HG03469 (cell line): ENCODE data around the gene ANGEL2.
"Not testable (repeated sequence)": the region's sequence is repeated elsewhere in the genome, so short reads cannot be mapped to it uniquely, and the experiment has no call there.

ENCODE experiments used
- ATAC-seq: cut with Tn5 transposase; IDR thresholded peaks from one replicate; pipeline ENCODE4 v1.9.1; 2021; ENCODE audit warnings: mild to moderate bottlenecking, moderate library complexity, moderate number of reproducible peaks; ENCODE audit not compliant: unreplicated experiment

The ANGEL2 gene, protein sequence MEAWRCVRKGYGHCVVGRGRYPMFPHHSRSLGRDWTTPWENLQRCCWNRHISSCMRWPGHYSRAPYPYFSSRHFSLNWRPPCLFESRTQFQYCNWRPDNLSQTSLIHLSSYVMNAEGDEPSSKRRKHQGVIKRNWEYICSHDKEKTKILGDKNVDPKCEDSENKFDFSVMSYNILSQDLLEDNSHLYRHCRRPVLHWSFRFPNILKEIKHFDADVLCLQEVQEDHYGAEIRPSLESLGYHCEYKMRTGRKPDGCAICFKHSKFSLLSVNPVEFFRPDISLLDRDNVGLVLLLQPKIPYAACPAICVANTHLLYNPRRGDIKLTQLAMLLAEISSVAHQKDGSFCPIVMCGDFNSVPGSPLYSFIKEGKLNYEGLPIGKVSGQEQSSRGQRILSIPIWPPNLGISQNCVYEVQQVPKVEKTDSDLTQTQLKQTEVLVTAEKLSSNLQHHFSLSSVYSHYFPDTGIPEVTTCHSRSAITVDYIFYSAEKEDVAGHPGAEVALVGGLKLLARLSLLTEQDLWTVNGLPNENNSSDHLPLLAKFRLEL

GRCh38 chr1:213015099-213016050 is at the start of gene ANGEL2:
Gene ANGEL2, minus strand, starts transcription at chr1:213015867. Its CDS starts 196 bp downstream, at chr1:213015671.
- peak; percentile 82 for ATAC-seq

GRCh38 chr1:213061263-213061662 is 45.6 kb upstream of the ANGEL2 start:
- no peak for ATAC-seq

DNA sequence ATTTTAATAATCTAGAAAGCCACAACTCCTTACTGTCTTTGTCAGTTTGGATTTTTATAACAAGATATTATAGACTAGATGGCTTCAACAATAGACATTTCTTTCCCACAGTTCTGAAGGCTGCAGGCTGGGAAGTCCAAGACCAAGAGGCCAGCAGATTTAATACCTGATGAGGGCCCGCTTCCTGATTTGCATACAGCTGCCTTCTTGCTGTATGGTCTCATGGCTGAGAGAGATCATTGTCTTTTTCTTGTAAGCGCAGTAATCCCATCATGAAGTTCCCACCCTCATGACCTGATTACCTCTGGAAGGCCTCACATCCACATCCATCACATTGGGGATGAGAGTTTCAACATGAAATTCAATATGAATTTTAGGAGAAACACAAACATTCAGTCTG is 45.2 kb upstream of the ANGEL2 start:
- no peak for ATAC-seq

- ATAC-seq = no peak
Observed at GRCh38 chr1:213057264-213058059, 41.8 kb upstream of the ANGEL2 start.

DNA sequence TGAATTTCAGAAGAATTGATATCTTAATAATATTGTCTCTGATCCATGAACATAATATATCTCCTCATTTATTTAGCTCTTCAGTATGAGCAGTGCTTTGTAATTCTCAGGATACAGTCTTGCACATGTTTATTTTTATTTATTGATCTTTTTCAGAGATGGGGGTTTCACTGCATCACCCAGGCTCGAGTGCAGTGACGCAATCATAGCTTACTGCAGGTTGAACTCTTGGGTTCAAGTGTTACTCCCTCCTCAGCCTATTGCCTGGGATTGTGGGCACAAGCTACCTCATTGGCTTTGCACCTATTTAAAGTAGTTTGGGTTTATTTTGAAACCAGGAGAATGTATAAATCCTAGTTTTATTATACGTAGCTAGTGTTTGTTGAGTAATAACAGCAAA is 40.1 kb upstream of the ANGEL2 start:
- no peak for ATAC-seq

DNA sequence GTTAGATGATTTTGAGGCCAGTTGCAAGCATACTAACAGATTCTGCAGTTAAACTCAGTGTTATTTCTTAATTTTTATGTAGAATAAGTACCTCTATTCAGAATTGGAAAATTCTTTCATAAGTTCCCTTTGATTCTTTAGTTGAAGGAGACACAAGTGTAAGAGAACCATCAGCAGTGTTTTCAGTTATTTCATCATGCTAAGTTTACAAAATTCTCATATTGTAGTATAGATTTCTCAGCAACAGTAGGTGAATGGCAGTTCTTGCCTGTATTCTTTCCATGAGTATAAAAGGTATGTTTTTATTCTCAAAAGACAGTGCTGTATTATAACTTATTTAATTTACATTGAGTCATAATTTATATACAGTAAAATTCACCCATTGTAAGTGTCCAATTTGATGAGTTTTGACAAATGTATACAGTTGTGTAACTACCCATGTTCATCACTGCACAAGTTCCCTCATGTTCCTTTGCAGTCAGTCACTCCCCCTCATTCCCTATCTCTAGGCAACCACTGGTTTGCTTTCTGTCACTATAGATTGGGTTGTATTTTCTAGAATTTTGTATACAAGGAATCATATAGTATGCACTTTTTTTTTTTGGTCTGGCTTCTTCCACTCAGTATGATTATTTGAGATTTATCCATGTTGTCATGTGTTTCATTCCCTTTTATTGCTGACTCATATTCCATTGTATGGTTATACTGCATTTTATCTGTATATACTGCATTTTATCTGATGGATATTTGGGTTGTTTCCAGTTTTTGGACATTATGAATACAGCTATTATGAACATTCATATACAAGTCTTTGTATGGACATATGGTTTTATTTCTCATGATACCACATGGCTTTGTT is 39.3 kb upstream of the ANGEL2 start:
- no peak for ATAC-seq

DNA sequence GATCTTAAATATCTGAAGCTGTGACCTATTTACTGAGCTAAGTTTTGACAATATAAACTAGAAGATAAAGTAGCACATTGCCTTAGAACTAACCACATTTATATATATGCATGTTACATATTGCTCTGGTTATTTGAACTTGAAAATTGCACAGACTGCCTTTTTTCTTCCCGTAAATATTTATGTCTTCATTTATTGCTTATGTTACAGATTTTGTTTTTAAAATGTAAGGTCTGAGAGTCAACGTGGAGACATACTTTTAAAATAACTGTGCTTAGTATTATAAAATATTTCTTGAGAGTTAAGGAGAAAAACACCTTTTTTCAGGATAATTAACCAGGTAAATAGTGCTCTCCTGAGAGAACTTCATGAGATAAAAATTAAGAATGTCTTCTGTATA is 38.5 kb upstream of the ANGEL2 start:
- ATAC-seq = no peak

DNA sequence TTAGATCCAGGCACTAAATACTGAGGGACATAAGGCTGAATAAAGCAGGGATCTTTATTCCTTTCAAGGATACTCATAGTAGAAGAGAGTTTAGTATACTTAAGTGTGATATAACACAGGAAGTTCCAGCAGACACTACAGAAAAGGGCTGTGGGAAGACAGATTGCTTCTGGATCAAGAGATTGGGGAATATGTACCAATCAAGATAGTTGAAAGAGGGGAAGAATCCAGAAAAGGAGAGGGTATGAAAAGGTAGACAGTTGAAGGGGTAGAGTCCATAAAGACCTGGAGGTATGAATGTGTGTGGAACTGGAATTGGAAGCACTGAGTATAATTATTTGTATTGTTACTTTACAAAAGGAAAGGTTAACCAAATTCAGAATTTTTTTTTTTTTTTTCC is 37.8 kb upstream of the ANGEL2 start:
- ATAC-seq = no peak

GRCh38 chr1:213051881-213052202 is 36.2 kb upstream of the ANGEL2 start:
- no peak for ATAC-seq

DNA sequence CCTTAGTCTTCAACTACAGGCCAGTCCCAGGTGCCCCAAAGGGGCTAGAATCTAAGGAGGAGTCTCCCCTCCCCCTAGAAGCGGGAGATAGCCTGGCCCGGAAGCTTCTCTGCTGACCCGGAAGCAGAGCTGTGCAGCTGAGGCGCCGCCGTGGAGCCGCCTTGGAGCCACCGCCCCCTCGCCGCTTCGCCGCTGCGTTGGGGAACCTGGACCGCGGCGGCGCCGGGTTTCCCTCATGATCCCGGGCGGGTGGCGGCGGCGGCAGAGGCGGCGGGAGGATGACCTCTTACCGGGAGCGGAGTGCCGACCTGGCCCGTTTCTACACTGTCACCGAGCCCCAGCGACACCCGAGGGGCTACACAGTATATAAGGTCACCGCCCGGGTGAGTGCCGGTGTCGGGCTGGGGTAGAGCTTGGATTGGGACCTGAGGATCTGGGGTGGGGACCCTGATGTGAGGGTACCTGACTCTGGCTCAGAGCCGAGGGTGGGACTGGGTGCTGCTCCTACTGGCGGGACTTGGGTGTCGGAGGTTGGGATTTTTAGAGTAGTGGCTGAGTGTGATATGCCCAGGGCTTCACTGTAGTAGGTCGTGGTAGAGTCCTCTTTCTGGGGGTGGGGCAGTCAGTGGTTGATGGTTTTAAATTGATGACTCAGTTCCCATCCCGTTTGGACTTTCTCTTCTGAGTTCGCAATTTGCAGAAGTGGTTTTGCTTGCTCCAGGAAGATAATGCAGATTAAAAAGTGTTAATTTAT is 35.6 kb upstream of the ANGEL2 start, which contains the start of gene RPS6KC1:
Gene RPS6KC1, plus strand, starts transcription at position 115 of the 754 bp plus-strand sequence. Its CDS starts 164 bp downstream, at position 279.
- peak; percentile 97 for ATAC-seq

- peak; percentile 10 for ATAC-seq
Observed at GRCh38 chr1:213050745-213051126, 35.1 kb upstream of the ANGEL2 start.

GRCh38 chr1:213049232-213049631 is 33.6 kb upstream of the ANGEL2 start:
- ATAC-seq = no peak

DNA sequence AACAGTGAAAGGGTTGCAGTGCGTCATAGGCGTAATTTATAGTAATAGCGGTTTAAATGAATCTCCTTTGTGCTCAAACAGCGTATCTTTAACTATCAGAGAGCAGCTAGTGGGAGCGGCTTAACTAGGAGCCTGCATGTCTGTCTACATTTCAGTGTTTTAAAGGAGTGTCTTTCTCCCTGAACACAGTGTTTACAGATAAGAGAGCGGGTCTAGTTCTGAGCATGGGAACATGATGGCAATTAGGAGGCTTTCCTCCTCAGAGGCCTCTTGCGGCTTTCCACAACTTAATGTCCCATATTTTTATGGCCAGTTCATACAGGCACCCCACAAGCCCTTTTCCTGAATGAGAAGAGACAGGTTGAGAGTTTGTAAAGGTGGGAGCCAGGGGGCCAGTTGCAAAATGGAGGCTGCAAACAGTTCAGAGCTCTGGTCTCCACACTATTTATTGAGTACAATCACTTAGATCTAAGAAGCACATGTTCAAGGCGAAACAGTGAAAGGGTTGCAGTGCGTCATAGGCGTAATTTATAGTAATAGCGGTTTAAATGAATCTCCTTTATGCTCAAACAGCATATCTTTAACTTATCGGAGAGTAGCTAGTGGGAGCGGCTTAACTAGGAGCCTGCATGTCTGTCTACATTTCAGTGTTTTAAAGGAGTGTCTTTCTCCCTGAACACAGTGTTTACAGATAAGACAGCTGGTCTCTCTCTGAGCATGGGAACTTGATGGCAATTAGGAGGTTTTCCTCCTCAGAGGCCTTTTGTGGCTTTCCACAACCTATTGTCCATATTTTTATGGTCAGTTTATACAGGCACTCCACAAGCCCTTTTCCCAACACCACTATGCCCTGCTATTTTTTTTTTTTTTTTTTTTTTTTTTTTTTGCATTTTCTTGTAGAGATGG is 29.9 kb upstream of the ANGEL2 start:
- ATAC-seq = not testable (repeated sequence)

DNA sequence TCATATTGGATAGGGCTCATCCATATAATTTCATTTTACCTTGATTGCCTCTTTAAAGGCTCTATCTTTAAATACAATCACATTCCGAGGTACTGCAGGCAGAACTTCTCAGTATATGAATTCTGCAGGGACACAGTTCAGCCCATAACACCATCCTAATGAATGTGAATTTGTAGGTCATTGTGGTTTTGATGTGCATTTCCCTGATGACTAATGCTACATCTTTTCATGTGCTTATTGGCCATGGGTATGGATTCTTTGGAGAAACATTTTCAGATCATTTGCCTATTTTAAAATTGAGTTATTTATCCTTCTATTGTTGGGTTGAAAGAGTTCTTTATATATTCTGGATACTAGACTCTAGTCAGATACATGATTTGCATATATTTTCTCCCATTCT is 25.8 kb upstream of the ANGEL2 start:
- ATAC-seq = no peak

GRCh38 chr1:213035573-213035972 is 19.9 kb upstream of the ANGEL2 start:
- ATAC-seq = no peak

DNA sequence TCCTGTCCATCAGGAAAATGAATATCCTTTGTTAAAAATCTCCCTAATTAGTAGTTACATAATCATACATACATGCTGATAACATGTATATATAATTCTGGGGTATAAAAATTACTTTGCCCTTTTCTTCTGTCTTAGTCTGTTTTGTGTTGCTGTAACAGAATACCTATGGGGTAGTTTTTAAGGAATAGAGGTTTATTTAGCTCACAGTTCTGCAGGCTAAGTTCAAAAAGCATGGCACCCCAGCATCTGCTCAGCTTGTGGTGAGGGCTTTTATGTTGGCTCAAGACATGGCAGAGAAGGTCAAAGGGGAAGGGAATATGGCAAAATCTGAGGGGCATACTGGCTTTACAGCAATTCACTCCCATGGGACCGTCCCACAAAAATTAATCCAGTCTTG is 19.0 kb upstream of the ANGEL2 start:
- no peak for ATAC-seq

DNA sequence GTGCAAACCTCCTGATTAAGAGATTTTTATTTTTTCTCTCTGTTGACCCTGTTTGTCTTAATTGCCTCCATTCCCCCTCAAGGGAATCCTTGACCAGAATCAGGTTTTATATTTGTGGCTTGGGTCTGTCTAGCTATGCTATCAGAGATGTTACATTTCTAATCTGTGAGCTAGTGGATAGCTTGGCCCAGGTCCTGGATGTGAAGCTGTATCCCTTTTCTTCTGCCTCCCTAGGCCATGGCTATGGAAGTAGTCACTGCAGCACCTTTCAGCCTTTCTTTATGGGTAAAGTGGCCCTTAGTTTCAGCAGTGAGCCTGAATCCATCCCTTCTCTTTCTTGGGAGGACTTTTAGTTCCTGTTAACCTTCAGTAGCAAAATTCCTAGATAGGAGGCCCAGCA is 17.0 kb upstream of the ANGEL2 start:
- no peak for ATAC-seq

GRCh38 chr1:213027024-213027423 is 11.4 kb upstream of the ANGEL2 start:
- not testable (repeated sequence) for ATAC-seq
